Sigmoid colon (tissue), 7 donors: ENCODE results near the gene MUC20. TPM values are rescaled to one million over a fixed set of nuclear protein-coding genes. Genes with fewer than 3 reads are reported as not detected.
A peak's percentile ranks its signal among the peaks of the same experiment; 100 is the strongest.

Source experiments
- DNase-seq: peaks from one replicate; pipeline ENCODE4 v3.0.0-alpha.2; 2019
- H3K27ac ChIP-seq, 4 donors: fragments of 200-600 bp; sonication (generic); one replicate each; pipeline ENCODE4 v1.5.1; 2016 to 2019; ENCODE audit warnings: mild to moderate bottlenecking in 1 of 4
- H3K27me3 ChIP-seq, 3 donors: fragments of 200-600 bp; sonication (generic); one replicate each; pipeline ENCODE4 v1.5.1; 2019; ENCODE audit warnings: mild to moderate bottlenecking in 1 of 3
- H3K36me3 ChIP-seq, 4 donors: fragments of 200-600 bp; sonication (generic); one replicate each; pipeline ENCODE4 v1.5.1; 2016 to 2019
- H3K4me1 ChIP-seq, 4 donors: fragments of 200-600 bp; sonication (generic); one replicate each; pipeline ENCODE4 v1.5.1; 2017 to 2019
- H3K4me3 ChIP-seq, 4 donors: fragments of 200-600 bp; sonication (generic); one replicate each; pipeline ENCODE4 v1.5.1; 2017 to 2019; ENCODE audit warnings: mild to moderate bottlenecking in 2 of 4, moderate library complexity in 1 of 4
- H3K9me3 ChIP-seq, 4 donors: fragments of 200-600 bp in 3 of 4; sonication (generic) in 3 of 4; one replicate each; pipeline versions ENCODE4 v1.5.1 to v1.6.1; 2013 to 2019
- EP300 ChIP-seq, 4 donors: sonication (generic); formaldehyde crosslinking; IDR thresholded peaks; one replicate each; pipeline ENCODE4 v1.6.1; 2017; ENCODE audit warnings: antibody characterized with exemption in 4 of 4
- POLR2A ChIP-seq, 2 donors: fragments of 450-650 bp; IDR thresholded peaks; one replicate each; pipeline ENCODE4 v1.6.1; 2016; ENCODE audit warnings: antibody characterized with exemption in 2 of 2, mild to moderate bottlenecking in 2 of 2, moderate library complexity in 2 of 2
- POLR2AphosphoS5 ChIP-seq, 4 donors: sonication (generic); formaldehyde crosslinking; IDR thresholded peaks; one replicate each; pipeline ENCODE4 v1.6.1; 2017; ENCODE audit warnings: antibody characterized with exemption in 4 of 4
- WGBS, 2 donors: extraction: QIAGEN DNeasy Blood & Tissue Kit; methylation state at CpG; one replicate each; pipeline ENCODE4 v1.1.7; 2013; 5-methylcytosine and 5-hydroxymethylcytosine counted together
- intact Hi-C: fragments of 100-400 bp; cut with DNase I; formaldehyde crosslinking; loops from one replicate; pipeline ENCODE4 v1.15.1; 2023
- polyA plus RNA-seq, 3 donors: library from polyadenylated mRNA; stranded (reverse); fragments of 200-250 nt; gene quantifications; one replicate each; pipeline ENCODE4 v1.2.3, GENCODE V29; 2013
- total RNA-seq, 4 donors: library from RNA; depleted of rRNA; stranded (reverse); fragments of >200 nt; gene quantifications; one replicate each; pipeline ENCODE4 v1.1.0, GENCODE V29; 2016
- TF ChIP-seq, protein P1 (sequence below), 4 experiments: fragments of 450-650 bp in 3 of 4; fragments of 200-600 bp in 1 of 4; IDR thresholded peaks; one replicate each; pipeline ENCODE4 v1.5.1; 2016 to 2019; ENCODE audit warnings: antibody characterized with exemption in 4 of 4, mild to moderate bottlenecking in 3 of 4, moderate library complexity in 2 of 4
- donor health status: healthy with polysubstance abuse.
- donor health status: Bipolar disorder and iron deficiency.
- donor health status: healthy.

Gene MUC20
- total and polyA plus RNA-seq, 7 donors, result 2.9 to 48.7 (median 11.0) TPM

DNA sequence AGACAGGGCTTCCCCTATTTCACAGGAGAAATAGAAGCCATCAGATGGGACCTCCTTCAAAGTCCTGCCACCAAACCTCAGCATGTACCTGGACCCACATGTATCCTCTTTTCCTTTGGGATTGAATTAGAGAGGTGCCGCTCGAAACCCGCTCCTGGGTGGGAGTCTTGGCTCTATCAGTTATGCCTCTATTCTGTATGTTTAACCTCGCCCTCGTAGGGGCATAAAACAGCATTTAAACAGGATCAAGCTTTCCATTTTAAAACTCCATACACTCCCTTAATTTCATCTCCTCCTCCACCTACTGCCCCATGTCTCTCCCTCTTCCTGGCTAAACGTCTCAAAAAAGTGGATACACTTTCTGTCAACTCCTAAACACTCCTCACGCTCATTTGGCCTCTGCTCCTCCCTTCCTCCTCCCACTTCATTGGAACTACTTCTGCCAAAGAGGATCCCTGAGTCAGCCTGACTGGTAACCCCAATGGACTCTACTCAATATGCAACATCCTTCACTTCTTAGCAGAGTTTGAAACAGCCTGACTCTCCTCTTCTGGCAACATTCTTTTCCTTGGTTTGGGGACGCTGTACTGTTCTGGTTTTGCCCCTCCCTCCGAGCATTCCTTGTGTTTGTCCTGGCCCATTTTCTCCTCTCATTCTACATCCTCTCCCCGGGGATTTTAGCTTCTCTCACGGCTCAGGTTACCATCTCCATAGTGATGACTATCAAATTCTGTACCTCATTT, 23.0 kb upstream of the MUC20 start:
- DNase-seq, result no peak
- Histone ChIP-seq H3K27me3 (no peaks in the 10 kb centered on the region), H3K36me3 (peaks cover 0 to 42% (median 4%) of the 10 kb centered on the region in 4 donors), H3K4me3 (no peak overlapping the region), H3K4me1 (peaks cover 0 to 6% (median 0%) of the 10 kb centered on the region in 4 donors), H3K27ac (no peak overlapping the region), H3K9me3 (no peaks in the 10 kb centered on the region)
- WGBS, 2 donors, result 76 to 79% methylated on average over 11 of the region's 11 CpGs
- TF ChIP-seq POLR2A (IDR thresholded peaks at IDR 0.05) (no peak), POLR2AphosphoS5 (IDR thresholded peaks at IDR 0.05) (peak in 1 of 4 donors; percentile 11)
- intact Hi-C loops, result no loop called here

- 93 to 95% methylated on average over 4 of the region's 4 CpGs for WGBS, 2 donors
- Histone ChIP-seq H3K9me3 (no peaks in the 10 kb centered on the region), H3K4me3 (no peak overlapping the region), H3K27ac (no peak overlapping the region), H3K27me3 (no peaks in the 10 kb centered on the region), H3K36me3 (peaks cover 0 to 37% (median 4%) of the 10 kb centered on the region in 4 donors), H3K4me1 (peaks cover 0 to 6% (median 0%) of the 10 kb centered on the region in 4 donors)
- intact Hi-C loops, result no loop called here
- TF ChIP-seq EP300 (IDR thresholded peaks at IDR 0.05) (no peak), POLR2AphosphoS5 (IDR thresholded peaks at IDR 0.05) (peak in 1 of 4 donors; percentile 1), POLR2A (IDR thresholded peaks at IDR 0.05) (no peak)
- TF ChIP-seq, protein P1, sequence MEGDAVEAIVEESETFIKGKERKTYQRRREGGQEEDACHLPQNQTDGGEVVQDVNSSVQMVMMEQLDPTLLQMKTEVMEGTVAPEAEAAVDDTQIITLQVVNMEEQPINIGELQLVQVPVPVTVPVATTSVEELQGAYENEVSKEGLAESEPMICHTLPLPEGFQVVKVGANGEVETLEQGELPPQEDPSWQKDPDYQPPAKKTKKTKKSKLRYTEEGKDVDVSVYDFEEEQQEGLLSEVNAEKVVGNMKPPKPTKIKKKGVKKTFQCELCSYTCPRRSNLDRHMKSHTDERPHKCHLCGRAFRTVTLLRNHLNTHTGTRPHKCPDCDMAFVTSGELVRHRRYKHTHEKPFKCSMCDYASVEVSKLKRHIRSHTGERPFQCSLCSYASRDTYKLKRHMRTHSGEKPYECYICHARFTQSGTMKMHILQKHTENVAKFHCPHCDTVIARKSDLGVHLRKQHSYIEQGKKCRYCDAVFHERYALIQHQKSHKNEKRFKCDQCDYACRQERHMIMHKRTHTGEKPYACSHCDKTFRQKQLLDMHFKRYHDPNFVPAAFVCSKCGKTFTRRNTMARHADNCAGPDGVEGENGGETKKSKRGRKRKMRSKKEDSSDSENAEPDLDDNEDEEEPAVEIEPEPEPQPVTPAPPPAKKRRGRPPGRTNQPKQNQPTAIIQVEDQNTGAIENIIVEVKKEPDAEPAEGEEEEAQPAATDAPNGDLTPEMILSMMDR (IDR thresholded peaks at IDR 0.05), result no peak
- no peak for DNase-seq
These were observed 22.5 kb upstream of the MUC20 start for GRCh38 chr3:195698325-195698646.

DNA sequence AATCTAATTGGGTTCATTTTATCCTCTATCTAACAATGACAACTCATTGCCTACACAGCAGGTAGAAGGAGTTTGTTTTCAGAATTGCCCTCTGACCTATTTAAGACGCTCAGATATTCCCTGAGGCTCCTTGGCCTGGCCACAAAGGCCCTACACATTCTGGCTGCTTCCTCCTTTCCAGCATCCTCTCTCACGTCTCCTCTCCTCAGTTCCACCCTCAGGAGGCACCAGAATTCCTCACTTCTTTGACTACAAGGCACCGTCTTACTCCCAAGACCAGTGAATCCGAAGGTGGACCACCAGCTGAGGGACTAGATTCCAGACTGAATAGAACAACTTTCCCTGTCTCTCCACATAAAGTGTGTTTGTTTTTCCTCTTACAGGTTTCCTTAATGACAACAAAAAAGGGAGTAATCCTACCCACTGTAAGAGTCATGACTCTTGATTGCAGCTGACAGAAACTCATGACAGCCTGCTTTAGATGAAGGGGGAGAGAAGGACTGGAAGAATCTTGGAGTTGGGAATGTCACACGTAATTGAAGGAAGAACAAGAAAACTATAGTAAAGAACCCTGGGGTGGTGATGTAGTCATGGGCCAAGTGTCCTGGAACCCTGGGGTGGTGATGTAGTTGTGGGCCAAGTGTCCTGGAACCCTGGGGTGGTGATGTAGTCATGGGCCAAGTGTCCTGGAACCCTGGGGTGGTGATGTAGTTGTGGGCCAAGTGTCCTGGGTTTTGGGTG, 22.0 kb upstream of the MUC20 start:
- DNase-seq, result no peak
- Histone ChIP-seq H3K27ac (no peak overlapping the region), H3K27me3 (no peaks in the 10 kb centered on the region), H3K9me3 (no peaks in the 10 kb centered on the region), H3K4me1 (peaks cover 0 to 6% (median 0%) of the 10 kb centered on the region in 4 donors), H3K36me3 (peaks cover 0 to 31% (median 4%) of the 10 kb centered on the region in 4 donors), H3K4me3 (no peak overlapping the region)
- WGBS, 2 donors, result 71 to 81% methylated on average over 5 of the region's 5 CpGs
- TF ChIP-seq POLR2AphosphoS5 (IDR thresholded peaks at IDR 0.05), result no peak
- TF ChIP-seq EP300 (IDR thresholded peaks at IDR 0.05), result no peak
- no peak for TF ChIP-seq POLR2A (IDR thresholded peaks at IDR 0.05)
- TF ChIP-seq, protein P1 (IDR thresholded peaks at IDR 0.05), result no peak
- intact Hi-C loops, result no loop called here

DNA sequence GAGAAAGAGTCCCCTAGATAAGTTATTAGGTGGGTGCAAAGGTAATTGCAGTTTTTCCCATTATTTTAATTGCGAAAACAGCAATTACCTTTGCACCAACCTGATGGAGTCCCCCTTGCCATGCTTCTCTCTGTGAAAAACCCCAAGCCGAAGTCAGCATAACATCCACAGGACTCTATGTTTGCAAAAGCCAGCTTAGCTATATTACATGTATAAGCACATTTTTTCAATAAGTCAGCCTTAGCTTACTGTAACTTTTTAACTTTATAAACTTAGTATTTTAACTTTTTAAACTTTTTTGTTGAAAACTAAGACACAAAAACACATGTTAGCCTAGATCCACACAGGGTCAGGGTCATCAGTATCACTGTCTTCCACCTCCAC, 21.4 kb upstream of the MUC20 start:
- H3K4me3 ChIP-seq, result no peak overlapping the region
- WGBS, 2 donors, result 94 to 97% methylated on average over 2 of the region's 2 CpGs
- H3K9me3 ChIP-seq, result no peaks in the 10 kb centered on the region
- intact Hi-C loops, result no loop called here
- no peaks in the 10 kb centered on the region for H3K27me3 ChIP-seq
- peaks cover 0 to 26% (median 4%) of the 10 kb centered on the region in 4 donors for H3K36me3 ChIP-seq
- peaks cover 0 to 6% (median 0%) of the 10 kb centered on the region in 4 donors for H3K4me1 ChIP-seq
- TF ChIP-seq POLR2A (IDR thresholded peaks at IDR 0.05), result no peak
- TF ChIP-seq POLR2AphosphoS5 (IDR thresholded peaks at IDR 0.05), result no peak
- TF ChIP-seq, protein P1 (IDR thresholded peaks at IDR 0.05), result no peak
- TF ChIP-seq EP300 (IDR thresholded peaks at IDR 0.05), result no peak
- no peak for DNase-seq
- H3K27ac ChIP-seq, result no peak overlapping the region

DNA sequence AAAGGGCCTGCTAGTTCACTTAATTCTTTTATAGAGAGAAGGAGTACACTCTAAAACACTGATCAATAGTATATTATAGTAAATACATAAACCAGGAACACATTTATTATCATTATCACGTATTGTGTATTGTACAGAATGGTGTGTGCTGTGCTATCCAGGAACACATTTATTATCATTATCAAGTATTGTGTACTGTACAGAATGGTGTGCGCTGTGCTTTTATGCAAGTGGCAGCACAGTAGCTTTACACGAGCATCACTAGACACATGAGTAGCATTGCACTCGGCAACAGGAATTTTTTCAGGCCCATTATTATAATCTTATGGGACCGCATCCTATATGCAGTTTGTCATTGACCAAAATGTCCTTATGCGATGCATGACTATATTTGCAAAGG, 20.9 kb upstream of the MUC20 start:
- DNase-seq, result no peak
- peaks cover 0 to 21% (median 4%) of the 10 kb centered on the region in 4 donors for H3K36me3 ChIP-seq
- no peaks in the 10 kb centered on the region for H3K9me3 ChIP-seq
- no peaks in the 10 kb centered on the region for H3K27me3 ChIP-seq
- peaks cover 0 to 6% (median 0%) of the 10 kb centered on the region in 4 donors for H3K4me1 ChIP-seq
- no peak overlapping the region for H3K27ac ChIP-seq
- WGBS, 2 donors, result 74 to 84% methylated on average over 6 of the region's 6 CpGs
- TF ChIP-seq POLR2AphosphoS5 (IDR thresholded peaks at IDR 0.05), result no peak
- TF ChIP-seq POLR2A (IDR thresholded peaks at IDR 0.05), result no peak
- TF ChIP-seq EP300 (IDR thresholded peaks at IDR 0.05), result no peak
- TF ChIP-seq, protein P1 (IDR thresholded peaks at IDR 0.05), result no peak
- intact Hi-C loops, result no loop called here
- H3K4me3 ChIP-seq, result no peak overlapping the region
